ENCODE measurements around the gene WDR43.

WDR43 gene

DNA sequence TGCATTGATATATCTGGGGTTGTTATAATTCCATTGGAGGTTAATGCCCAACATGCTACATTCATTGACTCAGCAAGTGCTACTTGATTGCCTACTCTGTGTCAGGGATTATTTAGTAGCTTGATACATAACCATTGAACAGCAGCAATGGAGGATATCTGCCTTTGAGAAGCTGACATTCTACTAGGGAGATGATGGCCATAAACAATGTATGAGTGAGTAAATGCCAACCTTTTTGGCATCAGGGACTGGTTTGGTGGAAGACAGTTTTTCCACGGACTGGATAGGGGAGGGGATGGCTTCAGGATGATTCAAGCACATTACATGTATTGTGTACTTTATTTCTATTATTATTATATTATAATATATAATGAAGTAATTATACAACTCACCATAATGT is 54.7 kb downstream of the WDR43 start:
- H3K79me1 ChIP-seq (ENCODE audit: low read depth, low read length) = no peaks in the 10 kb centered on the region
- no peak overlapping the region for H3K4me3 ChIP-seq (ENCODE audit: low read length in 2 of 2)
- no peak overlapping the region for H2BK120ac ChIP-seq (ENCODE audit: low read depth, low read length)
- peaks cover 19 to 51% of the 10 kb centered on the region in 2 donors for H3K36me3 ChIP-seq (replicated peaks in 1 of 2; ENCODE audit: control insufficient read depth in 2 of 2, insufficient read depth in 2 of 2, low read length in 2 of 2)
- no peak overlapping the region for H3K27ac ChIP-seq (replicated peaks; ENCODE audit: low read length)
- no peak overlapping the region for H4K8ac ChIP-seq (ENCODE audit: low read depth, low read length)
- no peak overlapping the region for H2BK15ac ChIP-seq (ENCODE audit: low read length)
- H3K9me3 ChIP-seq (replicated peaks in 1 of 2; ENCODE audit: control insufficient read depth in 2 of 2, insufficient read depth in 1 of 2, low read depth in 1 of 2, low read length in 2 of 2) = peaks cover 11 to 20% of the 10 kb centered on the region in 2 donors
- no peak overlapping the region for H2BK5ac ChIP-seq (ENCODE audit: low read length)
- H3K4me2 ChIP-seq (ENCODE audit: insufficient read depth, low read length, poor library complexity, severe bottlenecking) = no peak overlapping the region
- no peak overlapping the region for H4K91ac ChIP-seq (ENCODE audit: low read depth, low read length, poor library complexity)
- no peak overlapping the region for H2AK5ac ChIP-seq (ENCODE audit: low read depth, low read length)
- H3K9ac ChIP-seq (ENCODE audit: low read depth, low read length, poor library complexity) = no peak overlapping the region
- WGBS, 2 donors (ENCODE audit: extremely low coverage in 2 of 2, insufficient read length in 2 of 2, insufficient replicate concordance in 1 of 2) = no CpG with 5 or more reads among the region's 1 CpG
- no peak for DNase-seq (ENCODE audit: low spot score)
- no peak overlapping the region for H3K14ac ChIP-seq (ENCODE audit: low read length)
- no peak overlapping the region for H3K4ac ChIP-seq (ENCODE audit: low read length)
- H3K23ac ChIP-seq (ENCODE audit: low read depth, low read length, poor library complexity) = no peak overlapping the region
- no peak overlapping the region for H2AFZ ChIP-seq (ENCODE audit: low read length)
- no peak overlapping the region for H2BK12ac ChIP-seq (ENCODE audit: low read length)
- H3K27me3 ChIP-seq (ENCODE audit: control insufficient read depth in 3 of 3, insufficient read depth in 3 of 3, low read depth in 1 of 3, low read length in 3 of 3) = no peaks in the 10 kb centered on the region
- peaks cover 0 to 9% of the 10 kb centered on the region in 2 donors for H3K4me1 ChIP-seq (ENCODE audit: control insufficient read depth in 2 of 2, insufficient read depth in 1 of 2, low read depth in 1 of 2, low read length in 2 of 2)
- H3K18ac ChIP-seq (ENCODE audit: low read length) = no peak overlapping the region

DNA sequence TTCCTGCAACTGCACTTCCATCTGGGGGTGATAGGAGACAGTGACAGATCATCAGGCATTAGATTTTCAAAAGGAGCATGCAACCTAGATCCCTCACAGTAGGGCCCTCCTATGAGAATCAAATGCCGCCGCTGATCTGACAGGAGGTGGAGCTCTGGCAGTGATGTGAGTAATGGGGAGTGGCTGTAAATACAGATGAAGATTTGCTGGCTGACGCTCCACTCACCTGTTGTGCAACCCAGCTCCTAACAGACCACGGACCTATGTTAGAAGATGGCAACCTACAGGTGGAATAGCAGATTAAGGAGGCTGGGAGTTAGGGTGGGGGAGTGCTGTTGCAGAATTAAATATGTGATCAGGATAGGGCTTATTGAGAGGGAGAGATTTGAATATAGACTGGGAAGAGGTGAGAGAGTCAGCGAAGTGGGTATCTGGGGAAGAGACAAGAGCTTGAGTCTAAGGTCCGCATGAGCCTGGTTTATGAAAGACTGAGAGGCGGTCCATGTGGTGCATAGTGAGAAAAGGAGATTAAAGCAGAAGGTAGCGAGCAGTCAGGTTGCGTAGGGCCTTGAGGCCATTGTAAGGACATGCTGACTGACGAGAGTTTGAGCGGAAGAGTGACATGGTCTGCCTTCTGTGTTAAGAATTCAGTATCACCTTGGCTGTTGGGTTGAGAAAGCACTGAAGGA is 55.3 kb downstream of the WDR43 start:
- no peak overlapping the region for H3K23ac ChIP-seq (ENCODE audit: low read depth, low read length, poor library complexity)
- H3K27me3 ChIP-seq (ENCODE audit: control insufficient read depth in 3 of 3, insufficient read depth in 3 of 3, low read depth in 1 of 3, low read length in 3 of 3) = no peaks in the 10 kb centered on the region
- no peak overlapping the region for H3K4me3 ChIP-seq (ENCODE audit: low read length in 2 of 2)
- H2AK5ac ChIP-seq (ENCODE audit: low read depth, low read length) = no peak overlapping the region
- no peak overlapping the region for H2BK15ac ChIP-seq (ENCODE audit: low read length)
- no peak overlapping the region for H3K4me2 ChIP-seq (ENCODE audit: insufficient read depth, low read length, poor library complexity, severe bottlenecking)
- no peak overlapping the region for H2BK12ac ChIP-seq (ENCODE audit: low read length)
- peaks cover 15 to 45% of the 10 kb centered on the region in 2 donors for H3K36me3 ChIP-seq (replicated peaks in 1 of 2; ENCODE audit: control insufficient read depth in 2 of 2, insufficient read depth in 2 of 2, low read length in 2 of 2)
- H2AFZ ChIP-seq (ENCODE audit: low read length) = no peak overlapping the region
- WGBS, 2 donors (ENCODE audit: extremely low coverage in 2 of 2, insufficient read length in 2 of 2, insufficient replicate concordance in 1 of 2) = no CpG with 5 or more reads among the region's 11 CpGs
- H3K4ac ChIP-seq (ENCODE audit: low read length) = no peak overlapping the region
- H3K18ac ChIP-seq (ENCODE audit: low read length) = no peak overlapping the region
- DNase-seq (ENCODE audit: low spot score) = no peak
- H3K27ac ChIP-seq (replicated peaks; ENCODE audit: low read length) = no peak overlapping the region
- H3K4me1 ChIP-seq (ENCODE audit: control insufficient read depth in 2 of 2, insufficient read depth in 1 of 2, low read depth in 1 of 2, low read length in 2 of 2) = peaks cover 0 to 9% of the 10 kb centered on the region in 2 donors
- H4K8ac ChIP-seq (ENCODE audit: low read depth, low read length) = no peak overlapping the region
- no peak overlapping the region for H2BK120ac ChIP-seq (ENCODE audit: low read depth, low read length)
- no peak overlapping the region for H2BK5ac ChIP-seq (ENCODE audit: low read length)
- H3K9me3 ChIP-seq (replicated peaks in 1 of 2; ENCODE audit: control insufficient read depth in 2 of 2, insufficient read depth in 1 of 2, low read depth in 1 of 2, low read length in 2 of 2) = peaks cover 11 to 20% of the 10 kb centered on the region in 2 donors
- no peaks in the 10 kb centered on the region for H3K79me1 ChIP-seq (ENCODE audit: low read depth, low read length)
- H3K14ac ChIP-seq (ENCODE audit: low read length) = no peak overlapping the region
- no peak overlapping the region for H3K9ac ChIP-seq (ENCODE audit: low read depth, low read length, poor library complexity)
- no peak overlapping the region for H4K91ac ChIP-seq (ENCODE audit: low read depth, low read length, poor library complexity)

DNA sequence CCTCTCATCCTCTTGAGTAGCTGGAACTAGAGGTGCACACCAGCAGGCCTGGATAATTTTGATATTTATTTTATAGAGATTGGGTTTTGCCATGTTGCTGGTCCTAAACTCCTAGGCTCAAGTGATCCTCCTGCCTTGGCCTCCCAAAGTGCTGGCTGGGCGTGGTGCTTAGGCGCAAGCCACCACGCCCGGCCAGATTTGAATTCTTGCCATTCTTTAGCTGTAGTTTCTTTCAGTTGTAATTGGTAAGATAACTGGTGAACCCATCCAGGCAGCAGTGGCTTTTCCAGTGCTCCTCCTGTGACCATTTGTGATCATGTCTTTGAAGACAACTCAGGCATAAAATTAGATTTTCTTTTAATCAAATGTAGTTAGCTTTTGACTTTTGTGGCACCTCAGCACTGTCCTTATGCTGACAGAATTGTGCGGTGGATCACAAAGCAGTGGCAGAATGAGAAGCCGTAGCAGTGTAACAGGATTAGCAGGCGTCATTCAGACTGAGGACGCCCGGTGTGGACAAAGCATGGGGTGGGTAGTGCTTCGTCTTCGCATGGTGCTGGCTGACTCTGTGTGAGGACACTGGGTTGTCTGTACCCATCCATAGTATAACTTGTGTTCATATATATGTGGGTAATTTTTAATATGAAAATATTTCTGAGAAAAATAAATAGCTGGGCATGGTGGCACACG is 56.6 kb downstream of the WDR43 start:
- WGBS, 2 donors (ENCODE audit: extremely low coverage in 2 of 2, insufficient read length in 2 of 2, insufficient replicate concordance in 1 of 2) = no CpG with 5 or more reads among the region's 12 CpGs

More for the DNA sequence above, 56.6 kb downstream of the WDR43 start:
- Histone ChIP-seq H4K91ac (ENCODE audit: low read depth, low read length, poor library complexity) (no peak overlapping the region), H2BK12ac (ENCODE audit: low read length) (no peak overlapping the region), H3K14ac (ENCODE audit: low read length) (no peak overlapping the region), H3K27me3 (ENCODE audit: control insufficient read depth in 3 of 3, insufficient read depth in 3 of 3, low read depth in 1 of 3, low read length in 3 of 3) (peaks cover 0 to 5% (median 0%) of the 10 kb centered on the region in 3 experiments), H2BK15ac (ENCODE audit: low read length) (no peak overlapping the region), H3K4me2 (ENCODE audit: insufficient read depth, low read length, poor library complexity, severe bottlenecking) (no peak overlapping the region), H2BK120ac (ENCODE audit: low read depth, low read length) (no peak overlapping the region), H2AK5ac (ENCODE audit: low read depth, low read length) (no peak overlapping the region), H3K18ac (ENCODE audit: low read length) (no peak overlapping the region), H2AFZ (ENCODE audit: low read length) (no peak overlapping the region), H2BK5ac (ENCODE audit: low read length) (no peak overlapping the region), H3K4me3 (ENCODE audit: low read length in 2 of 2) (no peak overlapping the region), H3K4me1 (ENCODE audit: control insufficient read depth in 2 of 2, insufficient read depth in 1 of 2, low read depth in 1 of 2, low read length in 2 of 2) (peaks cover 0 to 9% of the 10 kb centered on the region in 2 donors), H3K27ac (replicated peaks; ENCODE audit: low read length) (no peak overlapping the region), H3K9me3 (replicated peaks in 1 of 2; ENCODE audit: control insufficient read depth in 2 of 2, insufficient read depth in 1 of 2, low read depth in 1 of 2, low read length in 2 of 2) (peaks cover 11 to 20% of the 10 kb centered on the region in 2 donors), H3K9ac (ENCODE audit: low read depth, low read length, poor library complexity) (no peak overlapping the region), H4K8ac (ENCODE audit: low read depth, low read length) (no peak overlapping the region), H3K4ac (ENCODE audit: low read length) (no peak overlapping the region), H3K79me1 (ENCODE audit: low read depth, low read length) (no peaks in the 10 kb centered on the region), H3K36me3 (replicated peaks in 1 of 2; ENCODE audit: control insufficient read depth in 2 of 2, insufficient read depth in 2 of 2, low read length in 2 of 2) (peaks cover 13 to 32% of the 10 kb centered on the region in 2 donors), H3K23ac (ENCODE audit: low read depth, low read length, poor library complexity) (no peak overlapping the region)
- DNase-seq (ENCODE audit: low spot score) = peak; percentile 68

All from neuronal stem cell (in vitro differentiated cells).